Measurements from ENCODE around the gene MARCHF4. TPM values are rescaled to one million over a fixed set of nuclear protein-coding genes. Genes with fewer than 3 reads are reported as not detected.

The MARCHF4 gene
- polyA plus RNA-seq, 1 donor (not counting 4 experiments of a cell fraction or from before 2014, with no cell fraction given), result 5.3 TPM

DNA sequence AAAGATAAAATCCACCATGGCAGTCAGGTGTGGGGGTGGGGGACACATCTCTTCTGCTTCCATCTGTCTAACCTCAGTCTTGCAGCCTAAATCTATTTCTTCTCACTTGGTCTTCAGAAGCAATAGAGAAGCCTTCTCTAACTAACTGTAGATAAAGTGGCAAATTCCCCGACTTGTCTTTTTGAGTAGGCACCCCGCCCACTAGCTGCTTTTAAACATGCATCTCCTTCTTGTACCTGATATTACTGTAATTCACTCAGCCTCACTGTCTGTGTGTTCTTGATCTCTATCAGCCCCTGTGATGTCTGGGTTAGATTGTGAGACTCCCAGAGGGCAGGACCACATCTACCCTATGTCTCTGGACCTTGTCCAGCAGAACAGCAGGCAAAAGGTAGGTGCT, 6.8 kb downstream of the MARCHF4 start:
- Histone ChIP-seq H3K9me1 (ENCODE audit: control insufficient read depth, extremely low read depth, insufficient read depth, low read length) (peaks cover 5% of the 10 kb centered on the region), H3K79me2 (ENCODE audit: control insufficient read depth, insufficient read depth, low read length) (peaks cover 12% of the 10 kb centered on the region), H3K9ac (ENCODE audit: control insufficient read depth, extremely low read depth, insufficient read depth, low read length) (no peak overlapping the region), H3K27ac (ENCODE audit: control insufficient read depth, insufficient read depth, low read length) (no peak overlapping the region), H3K9me3 (ENCODE audit: control insufficient read depth, low read depth, low read length) (no peaks in the 10 kb centered on the region), H3K36me3 (ENCODE audit: control insufficient read depth in 2 of 2, extremely low read depth in 1 of 2, insufficient read depth in 2 of 2, low read length in 2 of 2) (no peaks in the 10 kb centered on the region), H2AFZ (ENCODE audit: control insufficient read depth, low read length) (no peak overlapping the region), H3K4me2 (ENCODE audit: control insufficient read depth, extremely low read depth, insufficient read depth, low read depth, low read length) (no peak overlapping the region), H3K4me3 (ENCODE audit: control insufficient read depth in 2 of 3, extremely low read depth in 1 of 3, insufficient read depth in 2 of 3, low read depth in 1 of 3, low read length in 3 of 3) (no peak overlapping the region), H3K27me3 (ENCODE audit: control insufficient read depth, extremely low read depth, insufficient read depth, low read length) (no peaks in the 10 kb centered on the region), H3K4me1 (ENCODE audit: control insufficient read depth, extremely low read depth, insufficient read depth, low read length) (peaks cover 41% of the 10 kb centered on the region), H4K20me1 (ENCODE audit: control insufficient read depth, extremely low read depth, insufficient read depth, low read length) (no peaks in the 10 kb centered on the region)
- dilution Hi-C loops (cut with MboI; ENCODE audit: extremely low pct_ligation_motif_present, low sequenced_read_pairs), result no loop called here
- DNase-seq (ENCODE audit: low read depth, low spot score), result no peak
- TF ChIP-seq, protein P1, sequence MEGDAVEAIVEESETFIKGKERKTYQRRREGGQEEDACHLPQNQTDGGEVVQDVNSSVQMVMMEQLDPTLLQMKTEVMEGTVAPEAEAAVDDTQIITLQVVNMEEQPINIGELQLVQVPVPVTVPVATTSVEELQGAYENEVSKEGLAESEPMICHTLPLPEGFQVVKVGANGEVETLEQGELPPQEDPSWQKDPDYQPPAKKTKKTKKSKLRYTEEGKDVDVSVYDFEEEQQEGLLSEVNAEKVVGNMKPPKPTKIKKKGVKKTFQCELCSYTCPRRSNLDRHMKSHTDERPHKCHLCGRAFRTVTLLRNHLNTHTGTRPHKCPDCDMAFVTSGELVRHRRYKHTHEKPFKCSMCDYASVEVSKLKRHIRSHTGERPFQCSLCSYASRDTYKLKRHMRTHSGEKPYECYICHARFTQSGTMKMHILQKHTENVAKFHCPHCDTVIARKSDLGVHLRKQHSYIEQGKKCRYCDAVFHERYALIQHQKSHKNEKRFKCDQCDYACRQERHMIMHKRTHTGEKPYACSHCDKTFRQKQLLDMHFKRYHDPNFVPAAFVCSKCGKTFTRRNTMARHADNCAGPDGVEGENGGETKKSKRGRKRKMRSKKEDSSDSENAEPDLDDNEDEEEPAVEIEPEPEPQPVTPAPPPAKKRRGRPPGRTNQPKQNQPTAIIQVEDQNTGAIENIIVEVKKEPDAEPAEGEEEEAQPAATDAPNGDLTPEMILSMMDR (optimal IDR thresholded peaks at IDR 0.05 in 1 of 3, IDR thresholded peaks at IDR 0.05 in 1 of 3, conservative IDR thresholded peaks at IDR 0.05 in 1 of 3; ENCODE audit: extremely low read depth in 1 of 3, insufficient read depth in 2 of 3, low read length in 3 of 3), result no peak
- TF ChIP-seq EZH2 (IDR thresholded peaks at IDR 0.05; ENCODE audit: low read length), result no peak
- FAIRE-seq, result no peak

DNA sequence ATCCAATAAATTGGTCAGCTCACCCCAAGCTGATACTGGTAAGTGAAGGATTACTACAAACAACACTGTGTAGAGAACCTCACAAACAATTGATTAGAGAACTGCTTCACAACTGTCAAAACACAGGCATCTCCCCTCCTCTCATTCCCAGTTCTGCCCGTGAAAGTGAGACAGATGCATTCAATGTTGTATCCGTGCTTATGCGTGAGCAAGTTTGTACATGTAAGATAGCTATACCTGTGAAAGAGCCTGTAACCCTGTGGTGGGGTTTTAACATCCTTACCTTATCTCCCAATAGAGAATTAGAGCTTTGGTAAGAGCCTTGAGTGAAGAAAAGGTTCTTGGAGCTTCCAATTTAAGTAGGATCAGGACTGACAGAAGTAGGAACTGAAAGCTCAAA, 9.1 kb downstream of the MARCHF4 start:
- Histone ChIP-seq H4K20me1 (ENCODE audit: control insufficient read depth, extremely low read depth, insufficient read depth, low read length) (no peaks in the 10 kb centered on the region), H3K79me2 (ENCODE audit: control insufficient read depth, insufficient read depth, low read length) (peaks cover 7% of the 10 kb centered on the region), H3K9me1 (ENCODE audit: control insufficient read depth, extremely low read depth, insufficient read depth, low read length) (peaks cover 2% of the 10 kb centered on the region), H3K27ac (ENCODE audit: control insufficient read depth, insufficient read depth, low read length) (peak overlapping the region; percentile 66), H3K36me3 (ENCODE audit: control insufficient read depth in 2 of 2, extremely low read depth in 1 of 2, insufficient read depth in 2 of 2, low read length in 2 of 2) (no peaks in the 10 kb centered on the region), H3K4me3 (ENCODE audit: control insufficient read depth in 2 of 3, extremely low read depth in 1 of 3, insufficient read depth in 2 of 3, low read depth in 1 of 3, low read length in 3 of 3) (peak overlapping the region in 2 of 3 experiments; percentile 31 to 54), H3K4me1 (ENCODE audit: control insufficient read depth, extremely low read depth, insufficient read depth, low read length) (peaks cover 19% of the 10 kb centered on the region), H2AFZ (ENCODE audit: control insufficient read depth, low read length) (no peak overlapping the region), H3K9ac (ENCODE audit: control insufficient read depth, extremely low read depth, insufficient read depth, low read length) (peak overlapping the region; percentile 28), H3K27me3 (ENCODE audit: control insufficient read depth, extremely low read depth, insufficient read depth, low read length) (no peaks in the 10 kb centered on the region), H3K9me3 (ENCODE audit: control insufficient read depth, low read depth, low read length) (no peaks in the 10 kb centered on the region), H3K4me2 (ENCODE audit: control insufficient read depth, extremely low read depth, insufficient read depth, low read depth, low read length) (peak overlapping the region; percentile 76)
- TF ChIP-seq, protein P1 (optimal IDR thresholded peaks at IDR 0.05 in 1 of 3, IDR thresholded peaks at IDR 0.05 in 1 of 3, conservative IDR thresholded peaks at IDR 0.05 in 1 of 3; ENCODE audit: extremely low read depth in 1 of 3, insufficient read depth in 2 of 3, low read length in 3 of 3), result no peak
- no peak for TF ChIP-seq EZH2 (IDR thresholded peaks at IDR 0.05; ENCODE audit: low read length)
- dilution Hi-C loops (cut with MboI; ENCODE audit: extremely low pct_ligation_motif_present, low sequenced_read_pairs), result no loop called here
- DNase-seq (ENCODE audit: low read depth, low spot score) (no peak), FAIRE-seq (peak; percentile 92)
